Measurements from ENCODE around the gene ADPRH.
"Not testable (repeated sequence)": the region's sequence is repeated elsewhere in the genome, so short reads cannot be mapped to it uniquely, and the experiment has no call there.

The ADPRH gene

DNA sequence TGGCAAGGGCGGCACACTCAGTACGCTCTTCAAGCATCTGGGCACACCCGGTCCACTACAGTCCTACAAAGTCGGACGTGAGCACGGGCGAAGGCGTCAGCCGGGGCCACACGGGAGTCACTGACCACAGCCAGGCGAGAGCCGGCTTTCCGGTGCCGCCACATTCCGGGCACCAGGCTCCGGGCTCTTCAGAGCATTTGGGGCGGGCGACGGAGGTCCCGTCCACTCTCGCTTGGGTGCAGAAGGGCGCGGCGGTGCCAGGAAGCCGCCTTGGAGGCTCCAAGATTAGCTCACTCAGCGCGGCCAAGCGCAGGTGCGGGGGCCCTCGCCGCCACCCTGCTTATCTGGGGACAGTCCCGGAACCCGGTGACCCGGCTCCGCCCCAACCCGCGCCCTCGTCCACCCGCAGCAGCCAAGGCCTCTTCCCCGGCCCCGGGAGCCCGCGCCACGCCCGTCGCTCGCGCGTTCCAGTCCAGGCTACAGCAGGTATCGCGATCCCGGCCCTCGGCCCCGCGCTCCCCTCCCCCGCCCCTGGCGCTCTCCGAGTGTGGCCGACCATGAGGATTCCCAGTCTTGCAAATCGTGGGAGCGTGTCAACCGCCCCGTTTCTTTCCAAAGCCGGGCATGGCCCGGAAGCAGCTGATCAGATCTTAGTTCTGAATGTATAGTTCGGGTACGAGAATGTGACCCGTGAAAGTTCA is at the start of gene ADPRH:
TSS of gene ADPRH (plus strand) at position 127 of the 701 bp plus-strand sequence. CDS start 2,678 bp downstream, outside the sequence.
- DNase-seq (ENCODE audit: low read depth, low spot score) = peak; percentile 7

- no peak for DNase-seq (ENCODE audit: low read depth, low spot score)
These were observed 49.4 kb upstream of the ADPRH start for GRCh38 chr3:119529883-119530282.

- DNase-seq (ENCODE audit: low read depth, low spot score) = no peak
These were observed 48.8 kb upstream of the ADPRH start for GRCh38 chr3:119530456-119530855.

GRCh38 chr3:119531151-119531550 is 48.1 kb upstream of the ADPRH start:
- DNase-seq (ENCODE audit: low read depth, low spot score) = no peak

DNA sequence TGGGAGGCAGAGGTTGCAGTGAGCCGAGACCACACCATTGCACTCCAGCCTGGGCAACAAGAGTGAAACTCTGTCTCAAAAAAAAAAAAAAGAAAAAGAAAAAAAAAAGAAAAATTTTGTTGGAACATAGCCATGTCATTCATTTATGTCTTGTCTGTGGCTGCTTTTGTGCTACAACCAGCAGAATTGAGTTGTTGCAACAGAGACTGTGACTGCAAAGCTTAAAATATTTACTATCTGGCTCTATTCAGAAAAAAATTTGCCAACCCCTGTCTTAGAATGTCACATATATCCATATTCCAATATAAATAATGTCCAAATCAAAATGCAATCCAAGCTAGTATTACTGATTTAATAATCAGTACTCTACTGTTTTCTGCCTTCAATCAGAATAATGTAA is 45.0 kb upstream of the ADPRH start:
- no peak for DNase-seq (ENCODE audit: low read depth, low spot score)

- no peak for DNase-seq (ENCODE audit: low read depth, low spot score)
These were observed 42.5 kb upstream of the ADPRH start for GRCh38 chr3:119536757-119537156.

DNA sequence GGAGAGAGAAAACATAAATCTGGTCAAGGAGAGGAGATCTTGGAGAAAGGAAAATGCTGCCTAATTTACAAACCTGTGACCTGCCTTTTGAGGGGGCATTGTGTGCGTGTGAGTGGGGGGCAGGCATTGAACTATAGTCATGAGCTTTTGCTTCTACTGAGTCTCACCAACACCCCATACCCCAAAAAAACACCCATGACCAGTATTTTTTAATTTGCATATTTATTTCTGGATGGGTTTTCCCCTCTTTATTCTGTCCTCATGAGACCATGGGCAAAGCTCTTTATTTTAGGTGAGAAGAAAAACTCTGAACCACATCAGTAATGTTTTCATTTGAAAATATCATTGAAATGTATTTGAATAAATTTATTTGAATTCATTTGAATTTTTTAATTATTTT is 40.5 kb upstream of the ADPRH start:
- no peak for DNase-seq (ENCODE audit: low read depth, low spot score)

GRCh38 chr3:119541547-119541946 is 37.7 kb upstream of the ADPRH start:
- no peak for DNase-seq (ENCODE audit: low read depth, low spot score)

DNA sequence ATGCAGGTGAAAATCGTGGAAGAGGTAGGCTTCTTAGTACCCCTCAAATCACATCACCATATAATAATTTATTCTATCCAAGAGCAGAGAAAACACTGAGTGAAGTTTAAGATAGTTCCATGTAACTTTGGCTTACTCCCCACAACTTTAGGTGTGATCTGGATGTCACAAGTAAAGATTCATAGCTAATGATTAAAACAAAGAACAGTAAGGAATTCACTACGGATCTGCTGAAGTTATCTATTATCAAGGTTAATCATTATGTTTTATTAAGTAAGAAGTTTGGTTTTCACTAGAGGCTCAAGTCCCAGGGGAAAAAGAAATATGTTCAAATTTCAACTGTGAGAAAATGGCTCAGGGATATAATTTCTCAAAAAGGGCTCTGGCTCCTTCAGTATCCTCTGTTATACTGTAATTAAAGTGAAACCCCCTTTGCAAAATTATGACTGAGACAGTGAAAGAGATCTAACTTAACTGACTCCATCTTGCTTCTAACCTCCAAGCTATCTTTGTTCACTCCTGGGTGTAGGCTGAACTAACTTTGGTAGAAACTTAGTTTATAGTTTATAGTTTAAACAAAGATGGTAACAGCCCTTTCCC is 37.0 kb upstream of the ADPRH start:
- DNase-seq (ENCODE audit: low read depth, low spot score) = no peak

- no peak for DNase-seq (ENCODE audit: low read depth, low spot score)
These were observed 36.1 kb upstream of the ADPRH start for GRCh38 chr3:119543147-119543546.

- DNase-seq (ENCODE audit: low read depth, low spot score) = no peak
These were observed 32.1 kb upstream of the ADPRH start for GRCh38 chr3:119547227-119547626.

DNA sequence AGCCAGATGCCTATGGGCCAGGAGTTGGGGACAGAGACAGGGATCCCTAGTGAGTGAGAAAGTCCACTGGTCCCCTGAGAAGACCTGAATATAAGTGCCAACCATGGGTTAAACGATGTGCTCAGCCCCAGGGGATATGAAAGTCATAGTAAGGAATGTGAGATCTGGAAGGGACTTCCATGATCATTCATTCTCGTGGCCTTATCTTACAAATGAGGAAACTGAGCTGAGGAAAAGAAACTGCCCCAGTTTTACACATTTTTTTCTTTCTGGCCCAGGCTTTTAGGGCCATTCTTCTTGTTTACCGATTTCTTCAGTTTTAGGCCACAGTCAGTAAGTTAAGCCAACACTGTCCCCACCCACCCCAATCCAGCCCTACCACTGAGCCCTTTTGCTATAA is 31.0 kb upstream of the ADPRH start:
- DNase-seq (ENCODE audit: low read depth, low spot score) = no peak

GRCh38 chr3:119550192-119550910 is 28.9 kb upstream of the ADPRH start:
- no peak for DNase-seq (ENCODE audit: low read depth, low spot score)

GRCh38 chr3:119551598-119551997 is 27.7 kb upstream of the ADPRH start:
- no peak for DNase-seq (ENCODE audit: low read depth, low spot score)

DNA sequence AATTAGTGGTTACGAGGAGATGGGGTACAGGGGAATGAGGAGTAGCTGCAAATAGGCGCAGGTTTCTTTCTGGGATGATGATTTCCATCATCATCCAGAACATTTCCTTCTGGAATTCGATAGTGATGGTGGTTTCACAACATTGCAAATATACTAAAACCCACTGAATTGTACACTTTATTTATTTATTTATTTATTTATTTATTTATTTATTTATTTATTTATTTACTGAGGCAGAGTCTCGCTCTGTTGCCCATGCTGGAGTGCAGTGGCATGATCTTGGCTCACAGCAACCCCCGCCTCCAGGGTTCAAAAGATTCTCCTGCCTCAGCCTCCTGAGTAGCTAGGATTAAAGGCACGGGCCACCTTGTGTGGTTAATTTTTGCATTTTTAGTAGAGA is 26.4 kb upstream of the ADPRH start:
- not testable (repeated sequence) for DNase-seq (ENCODE audit: low read depth, low spot score)

DNA sequence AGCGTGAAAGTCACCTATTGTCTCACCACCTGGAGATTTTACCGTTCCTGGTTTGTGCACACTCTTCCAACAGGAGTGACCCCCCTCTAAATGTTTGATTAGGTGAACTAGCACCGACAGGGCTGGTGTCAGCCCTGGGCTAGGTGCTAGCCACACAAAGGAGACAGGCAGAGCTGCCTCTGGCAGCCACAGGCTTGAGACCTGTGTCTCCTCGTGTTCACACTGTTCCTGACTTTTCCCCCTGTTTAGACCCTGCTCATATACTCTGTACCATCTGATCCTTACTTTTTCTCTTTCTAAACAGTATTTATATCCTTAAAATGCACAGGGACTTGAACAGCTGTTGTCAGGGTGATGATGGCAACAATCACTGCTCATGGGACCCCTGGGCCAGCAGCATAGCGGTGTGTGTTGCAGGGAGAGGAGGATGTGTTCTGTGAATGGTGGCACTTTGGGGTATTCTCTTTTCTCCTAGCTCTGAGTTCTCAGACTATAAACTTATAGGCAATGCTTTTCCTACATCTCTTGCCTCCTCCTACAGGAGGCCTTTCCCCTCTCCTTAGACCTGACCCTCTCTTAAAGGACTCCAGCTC is 25.4 kb upstream of the ADPRH start:
- no peak for DNase-seq (ENCODE audit: low read depth, low spot score)

DNA sequence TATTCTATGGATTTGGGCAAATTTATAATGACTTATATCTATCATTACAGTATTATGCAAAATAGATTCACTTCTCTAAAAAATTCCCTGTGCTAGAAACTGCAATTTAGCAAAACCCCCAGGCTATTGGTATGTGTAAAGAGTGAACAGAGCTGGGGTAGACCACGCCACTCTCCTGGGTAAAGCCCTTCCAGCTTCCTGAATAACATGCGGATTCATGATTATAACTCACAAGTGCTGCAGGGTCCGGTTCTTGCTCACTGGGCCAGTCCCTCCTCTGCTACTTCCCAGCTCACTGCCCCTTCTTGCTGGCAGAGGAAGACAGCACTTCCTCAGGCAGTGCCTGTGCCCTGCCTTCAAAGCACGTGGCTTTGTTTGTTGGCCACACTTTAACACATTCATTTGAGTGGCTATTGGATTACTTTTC is 24.0 kb upstream of the ADPRH start:
- DNase-seq (ENCODE audit: low read depth, low spot score) = no peak

- no peak for DNase-seq (ENCODE audit: low read depth, low spot score)
These were observed 23.4 kb upstream of the ADPRH start for GRCh38 chr3:119555929-119556328.

DNA sequence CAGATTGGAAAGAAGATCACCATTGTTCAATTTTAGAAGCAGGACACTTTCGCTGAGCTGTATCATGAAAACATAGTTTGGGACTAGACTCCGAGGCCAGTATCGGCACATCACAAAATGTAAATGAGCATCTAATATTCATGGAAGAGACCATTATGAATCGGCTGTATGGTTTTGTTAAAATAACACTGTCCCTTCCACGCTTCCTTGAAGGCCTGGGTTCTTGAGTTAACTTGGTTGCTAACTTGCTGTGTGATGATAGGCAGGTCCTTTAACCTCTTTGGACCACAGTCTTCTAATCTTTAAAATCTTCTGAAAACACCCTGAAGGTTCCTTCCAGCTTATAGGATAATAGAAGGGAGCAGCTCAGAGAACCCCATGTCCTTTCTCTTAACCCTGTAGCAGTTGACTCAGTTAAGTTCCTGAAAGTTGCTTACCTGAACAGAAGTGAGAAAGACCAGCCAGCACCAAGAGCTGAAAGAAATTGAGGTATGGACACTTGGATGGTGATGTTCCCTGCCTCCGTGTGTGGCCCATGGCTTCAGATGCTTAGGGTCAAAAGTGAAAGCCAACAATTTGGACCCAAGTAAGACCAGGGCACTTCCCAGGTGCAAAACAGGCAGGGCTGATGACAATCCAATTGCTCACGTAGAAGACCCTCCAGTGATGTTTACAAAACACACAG is 22.0 kb upstream of the ADPRH start:
- no peak for DNase-seq (ENCODE audit: low read depth, low spot score)

DNA sequence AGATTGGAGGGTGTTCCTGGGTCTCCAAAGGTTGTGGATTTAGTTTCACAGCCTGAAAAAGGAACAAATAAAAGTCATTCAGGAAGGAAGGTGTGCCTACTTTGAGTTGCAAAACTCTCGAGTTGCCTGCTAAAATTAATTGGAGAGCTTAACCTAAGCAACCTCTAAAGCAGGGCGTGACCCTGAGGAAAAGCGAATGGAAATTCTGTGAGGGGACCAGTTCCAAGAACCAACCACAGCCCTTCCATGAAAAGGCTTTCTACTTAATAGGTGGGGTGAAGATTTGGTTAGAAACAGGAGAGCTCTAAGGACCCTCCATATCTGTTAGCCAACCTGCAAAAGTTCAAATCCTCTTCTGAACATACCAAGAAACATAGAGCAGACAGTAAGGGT is 21.4 kb upstream of the ADPRH start:
- no peak for DNase-seq (ENCODE audit: low read depth, low spot score)

GRCh38 chr3:119558626-119559317 is 20.5 kb upstream of the ADPRH start:
- DNase-seq (ENCODE audit: low read depth, low spot score) = no peak

All from activated naive CD8-positive, alpha-beta T cell treated with anti-CD3 and anti-CD28 coated beads, Interleukin-2, amount 50 U/mL, for 16 hours (primary cell).